ENCODE measurements around the gene DENND1C.

- TF ChIP-seq POLR2AphosphoS5 (IDR thresholded peaks at IDR 0.05; ENCODE audit: low read depth, low read length), result peak; percentile 28; the same call in 1 of the 2 replicates
- peak; percentile 74; the same call in 1 of the 2 replicates for TF ChIP-seq CREB1 (IDR thresholded peaks at IDR 0.05)
- TF ChIP-seq POLR2A (IDR thresholded peaks at IDR 0.05; ENCODE audit: control extremely low read depth in 1 of 2, low read depth in 2 of 2, low read length in 2 of 2), result no peak; a peak in 1 of 3 replicates
- TF ChIP-seq CHD2 (IDR thresholded peaks at IDR 0.05; ENCODE audit: low read length), result peak; percentile 74
- TF ChIP-seq ATF3 (IDR thresholded peaks at IDR 0.05; ENCODE audit: insufficient read depth, low read depth, low read length), result no peak
- TF ChIP-seq CTCF (IDR thresholded peaks at IDR 0.05; ENCODE audit: control extremely low read depth in 1 of 3, insufficient read depth in 1 of 3, low read depth in 1 of 3, low read length in 3 of 3), result no peak
- TF ChIP-seq CBX8 (IDR thresholded peaks at IDR 0.05; ENCODE audit: borderline replicate concordance, low read depth, low read length), result no peak
- no peak for TF ChIP-seq EZH2 (IDR thresholded peaks at IDR 0.05; ENCODE audit: low read depth, low read length, severe bottlenecking)
These were observed 5.3 kb downstream of the DENND1C start for GRCh38 chr19:6476155-6476895.
